HG03064 (cell line): ENCODE measurements around the gene HSPB7.
"Not testable (repeated sequence)": the region's sequence is repeated elsewhere in the genome, so short reads cannot be mapped to it uniquely, and the experiment has no call there.

Experiments
- ATAC-seq: cut with Tn5 transposase; IDR thresholded peaks from one replicate; pipeline ENCODE4 v1.9.1; 2021; ENCODE audit warnings: low read depth; ENCODE audit not compliant: unreplicated experiment

Gene HSPB7

DNA sequence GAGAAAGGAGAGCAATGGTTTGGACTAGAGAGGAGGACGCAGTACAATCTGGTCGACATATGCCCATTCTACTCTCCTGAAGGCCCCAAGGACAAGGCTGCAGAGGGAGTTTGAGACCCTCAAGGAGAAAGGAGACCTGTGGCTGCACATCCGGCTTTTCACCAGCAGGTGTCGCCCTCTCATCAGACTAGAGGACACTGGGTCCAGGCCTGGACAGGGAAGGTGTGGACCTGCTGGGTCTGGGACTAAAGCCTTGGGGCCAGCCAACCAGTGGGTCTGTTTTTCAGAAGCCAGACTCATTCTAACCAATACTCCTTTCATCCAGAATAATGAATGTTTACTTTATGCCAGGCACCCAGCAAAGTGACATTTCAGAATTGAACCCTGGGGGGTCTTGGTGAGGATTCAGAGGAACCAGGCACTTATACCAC is 8.8 kb downstream of the HSPB7 start:
- ATAC-seq: no peak

DNA sequence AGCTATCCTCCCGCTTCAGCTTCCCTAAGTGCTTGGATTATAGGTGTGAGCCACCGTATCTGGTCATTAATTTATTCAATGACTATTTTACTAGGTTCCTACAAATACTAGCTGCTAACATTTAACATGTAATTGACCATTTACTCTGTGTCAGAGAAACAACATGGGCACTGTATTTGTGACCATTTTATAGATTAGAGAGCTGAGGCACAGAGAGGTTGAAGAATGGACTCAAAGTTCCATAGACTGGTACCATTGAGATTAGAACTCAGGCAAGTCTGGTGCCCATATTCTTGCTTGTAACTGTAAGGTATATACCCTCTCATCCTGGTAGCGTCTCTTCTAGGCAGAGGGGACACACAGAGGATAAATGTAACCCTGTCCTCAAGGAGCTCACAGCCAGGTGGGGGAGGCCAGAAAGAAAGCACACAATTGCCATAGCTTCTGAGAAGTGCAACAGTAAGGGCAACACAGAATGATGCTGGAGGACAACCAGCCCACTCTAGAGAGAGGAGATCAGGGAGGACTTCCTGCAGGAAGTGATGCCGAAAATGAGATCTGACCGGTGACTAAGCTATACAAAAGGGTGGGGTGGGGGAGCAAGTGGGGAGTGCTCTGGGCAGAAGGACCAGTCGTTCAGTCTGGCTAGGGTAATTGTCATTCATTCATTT is 10.0 kb downstream of the HSPB7 start:
- ATAC-seq: no peak

DNA sequence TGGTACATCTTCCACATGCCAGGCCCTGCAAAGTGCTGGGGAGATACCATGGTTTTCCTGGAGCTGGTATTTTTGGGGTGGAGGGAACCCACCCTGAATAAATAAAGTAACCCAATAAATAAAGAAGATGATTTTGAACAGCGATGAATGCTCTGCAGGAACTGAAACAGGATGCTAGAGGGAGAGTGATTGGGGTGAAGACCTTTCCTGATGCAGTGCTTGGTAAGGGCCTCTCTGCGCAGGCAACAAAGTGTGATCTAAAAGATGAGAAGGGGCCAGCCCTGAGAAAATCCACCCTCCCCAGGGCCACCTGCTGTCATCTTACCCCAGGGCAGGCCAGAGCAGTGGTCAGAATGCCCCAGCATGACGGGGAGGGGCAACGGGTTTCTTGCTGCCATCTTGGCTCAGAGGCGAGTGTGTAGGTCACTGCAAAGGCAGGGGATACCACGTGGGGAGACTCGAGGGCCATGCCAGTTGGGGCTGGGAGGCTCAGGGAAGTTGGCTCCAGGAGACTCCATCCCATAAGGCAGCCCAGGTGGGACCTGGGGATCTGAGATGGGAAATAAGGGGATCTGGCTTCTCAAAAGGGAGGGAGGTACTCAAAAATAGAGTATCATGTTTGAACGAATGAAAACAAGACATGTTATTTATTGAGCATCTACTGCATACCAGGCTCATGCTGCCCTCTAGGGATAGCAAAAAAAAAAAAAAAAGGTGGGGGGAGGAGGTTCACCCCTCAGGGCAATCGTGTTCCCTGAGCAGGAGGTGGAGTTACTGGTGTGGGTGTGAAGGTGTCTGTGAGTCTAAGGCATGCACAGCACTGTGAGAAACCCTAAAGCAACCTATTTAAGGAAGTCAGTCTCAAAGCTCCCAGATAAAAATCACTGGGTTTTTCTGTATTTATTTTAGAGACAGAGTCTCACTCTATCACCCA is 11.0 kb downstream of the HSPB7 start:
- no peak for ATAC-seq

DNA sequence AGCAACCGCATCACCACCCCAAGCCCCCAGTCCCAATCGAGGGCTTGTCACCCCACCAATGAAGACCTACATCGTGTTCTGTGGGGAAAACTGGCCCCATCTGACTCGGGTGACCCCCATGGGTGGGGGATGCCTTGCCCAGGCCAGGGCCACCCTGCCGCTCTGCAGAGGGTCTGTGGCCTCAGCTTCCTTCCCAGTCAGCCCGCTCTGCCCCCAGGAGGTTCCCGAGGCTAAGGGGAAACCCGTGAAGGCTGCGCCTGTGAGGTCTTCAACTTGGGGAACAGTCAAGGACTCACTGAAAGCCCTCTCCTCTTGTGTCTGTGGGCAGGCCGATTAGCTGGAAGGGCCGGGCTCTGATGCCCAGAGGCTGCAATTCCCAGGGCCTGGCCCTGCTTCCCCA is 11.8 kb downstream of the HSPB7 start:
- ATAC-seq: no peak

DNA sequence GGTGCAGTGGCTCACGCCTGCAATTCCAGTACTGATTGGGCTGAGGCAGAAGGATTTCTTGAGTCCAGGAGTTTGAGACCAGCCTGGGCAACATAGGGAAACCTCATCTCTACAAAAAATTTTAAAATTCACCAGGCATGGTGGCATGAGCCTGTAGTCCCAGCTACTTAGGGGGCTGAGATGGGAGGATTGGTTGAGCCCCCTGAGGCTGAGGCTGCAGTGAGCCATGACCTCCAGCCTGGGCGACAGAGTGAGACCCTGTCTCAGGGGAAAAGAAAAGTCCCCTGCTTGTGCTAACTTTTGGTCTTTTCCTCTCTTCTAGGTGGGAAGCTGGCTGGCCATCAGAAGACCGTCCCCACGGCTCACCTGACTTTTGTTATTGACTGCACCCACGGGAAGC is 12.2 kb downstream of the HSPB7 start:
- no peak for ATAC-seq

DNA sequence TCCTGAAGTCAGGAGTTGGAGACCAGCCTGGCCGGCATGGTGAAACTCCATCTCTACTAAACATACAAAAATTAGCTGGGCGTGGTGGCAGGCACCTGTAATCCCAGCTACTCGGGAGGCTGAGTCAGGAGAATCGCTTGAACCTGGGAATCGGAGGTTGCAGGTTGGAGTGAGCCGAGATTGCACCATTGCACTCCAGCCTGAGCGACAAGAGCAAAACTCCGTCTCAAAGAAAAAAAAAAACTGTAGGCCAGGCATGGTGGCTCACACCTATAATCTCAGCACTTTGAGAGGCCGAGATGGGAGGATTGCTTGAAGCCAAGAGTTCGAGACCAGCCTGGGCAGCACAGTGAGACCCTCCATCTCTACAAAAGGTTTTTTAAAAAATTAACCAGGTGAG is 16.6 kb downstream of the HSPB7 start:
- not testable (repeated sequence) for ATAC-seq

DNA sequence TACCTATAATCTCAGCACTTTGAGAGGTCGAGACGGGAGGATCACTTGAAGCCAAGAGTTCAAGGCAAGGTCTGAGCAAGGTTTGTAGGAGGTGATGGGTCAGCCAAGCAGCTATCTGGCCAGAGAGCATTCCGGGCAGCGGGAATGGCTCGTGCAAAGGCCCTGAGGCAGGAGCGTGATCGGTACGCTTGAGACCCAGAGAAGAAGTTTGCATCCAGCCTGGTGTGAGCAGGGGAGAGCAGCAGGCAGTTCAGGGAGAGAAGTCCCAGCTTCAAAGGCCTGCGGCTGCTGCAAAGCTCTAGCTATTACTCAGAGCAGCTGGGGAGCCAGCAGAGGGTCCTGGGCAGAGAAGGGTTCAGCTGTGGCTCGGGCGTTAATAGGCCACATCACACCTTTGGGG is 18.9 kb downstream of the HSPB7 start:
- no peak for ATAC-seq

DNA sequence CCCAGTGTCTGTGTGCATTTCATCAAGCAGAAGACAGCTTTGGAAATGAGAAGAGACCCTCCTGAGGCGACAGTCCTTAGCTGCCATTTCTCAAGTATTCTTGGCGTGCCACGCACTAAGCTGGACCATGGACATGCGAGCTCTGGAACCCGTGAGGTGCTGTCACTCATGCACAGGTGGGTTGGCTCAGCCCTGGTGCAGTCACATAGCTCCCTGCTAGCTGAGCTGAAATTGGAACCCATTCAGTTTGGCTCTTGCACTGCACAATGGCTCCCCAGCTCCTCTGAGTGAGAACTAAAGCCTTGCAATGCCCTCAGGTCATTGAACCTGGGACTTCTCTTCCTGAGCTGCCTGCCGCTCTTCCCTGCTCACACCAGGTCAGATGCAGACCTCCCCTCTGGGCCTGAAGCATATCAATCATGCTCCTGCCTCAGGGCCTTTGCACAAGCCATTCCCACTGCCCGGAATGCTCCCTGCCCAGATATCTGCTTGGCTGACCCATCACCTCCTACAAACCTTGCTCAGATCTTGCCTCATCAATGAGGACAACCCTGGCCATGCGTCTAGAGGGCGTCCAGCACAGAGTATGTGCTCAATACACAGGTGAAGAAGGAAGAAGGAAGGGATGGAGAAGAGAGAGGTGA is 20.1 kb downstream of the HSPB7 start:
- ATAC-seq: no peak

DNA sequence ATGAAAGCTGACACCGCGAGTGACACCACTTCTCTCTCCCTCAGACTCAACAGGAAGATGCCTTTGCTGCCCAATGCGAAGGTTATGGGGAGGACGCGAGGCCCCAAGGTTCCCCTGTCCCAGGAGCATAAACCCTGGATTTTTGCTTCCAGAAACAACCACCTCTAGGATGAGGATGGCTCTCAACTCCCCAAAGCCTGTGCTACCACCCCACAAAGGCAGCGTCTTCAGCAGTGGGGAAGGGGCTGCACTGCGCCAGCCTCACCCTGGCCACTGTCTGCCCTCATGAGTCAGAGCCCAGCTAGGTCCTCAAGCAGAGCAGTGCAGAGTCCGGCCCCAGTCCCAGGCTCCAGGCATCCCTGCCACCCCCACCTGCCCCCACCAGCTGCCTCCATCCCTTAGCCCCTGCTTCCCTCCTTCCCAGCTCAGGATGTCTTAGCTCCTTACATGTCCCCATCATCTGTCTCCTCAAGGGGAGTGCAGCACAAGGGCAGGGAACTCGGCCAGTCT is 20.7 kb downstream of the HSPB7 start:
- ATAC-seq: no peak

DNA sequence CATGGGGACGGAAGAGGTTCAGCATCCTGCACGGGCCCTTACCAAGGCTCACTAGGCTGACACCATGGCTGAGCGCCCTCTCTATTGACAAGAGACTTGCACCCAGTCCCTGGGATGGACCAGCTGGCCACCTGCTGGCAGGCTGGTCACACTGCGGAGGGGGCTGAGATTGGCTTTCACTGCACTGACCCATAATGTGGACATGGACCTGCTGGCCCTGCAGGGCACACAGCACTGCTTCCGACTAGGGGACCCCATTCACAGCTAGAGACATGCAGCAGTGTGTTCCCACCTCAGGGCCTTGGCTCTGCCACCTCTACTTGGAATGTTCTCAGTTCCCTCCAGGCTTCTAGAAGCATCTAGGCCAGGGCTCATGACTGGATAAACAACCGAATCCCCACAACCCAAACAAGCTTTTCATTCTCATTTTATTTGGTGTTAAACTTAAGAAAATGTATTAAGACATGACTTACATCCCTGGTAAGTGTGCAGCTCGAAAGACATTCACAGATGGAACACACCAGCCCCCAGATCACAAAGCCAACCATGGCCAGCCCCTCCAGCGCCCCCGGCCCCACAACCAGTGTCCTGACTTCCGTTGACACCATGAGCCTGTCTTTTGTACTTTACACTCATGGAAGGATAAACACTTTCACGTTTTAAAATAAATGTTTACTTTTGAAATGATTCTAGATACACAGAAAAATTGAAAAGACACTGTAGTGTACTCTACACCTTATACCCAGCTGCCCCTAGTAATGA is 23.1 kb downstream of the HSPB7 start:
- no peak for ATAC-seq

DNA sequence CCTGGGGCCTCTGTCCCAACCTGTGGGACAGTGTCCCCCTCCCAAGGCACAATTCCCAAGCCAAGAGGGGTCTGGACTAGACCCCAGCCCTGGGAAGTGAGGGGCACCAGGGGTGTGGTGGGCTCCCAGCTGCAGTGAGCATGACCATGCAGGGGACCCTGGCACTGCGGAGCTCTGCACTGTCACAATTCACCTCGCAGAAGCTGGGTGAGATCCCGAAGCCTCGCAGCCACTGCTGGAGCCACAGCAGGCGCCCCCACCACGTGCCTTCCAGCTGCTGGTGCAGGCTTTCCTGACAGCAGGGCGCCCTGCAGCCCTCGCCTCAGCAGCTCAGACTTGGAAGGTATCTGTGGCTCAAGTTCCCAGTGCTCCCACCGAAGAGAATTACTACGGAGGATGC is 23.8 kb downstream of the HSPB7 start:
- no peak for ATAC-seq

DNA sequence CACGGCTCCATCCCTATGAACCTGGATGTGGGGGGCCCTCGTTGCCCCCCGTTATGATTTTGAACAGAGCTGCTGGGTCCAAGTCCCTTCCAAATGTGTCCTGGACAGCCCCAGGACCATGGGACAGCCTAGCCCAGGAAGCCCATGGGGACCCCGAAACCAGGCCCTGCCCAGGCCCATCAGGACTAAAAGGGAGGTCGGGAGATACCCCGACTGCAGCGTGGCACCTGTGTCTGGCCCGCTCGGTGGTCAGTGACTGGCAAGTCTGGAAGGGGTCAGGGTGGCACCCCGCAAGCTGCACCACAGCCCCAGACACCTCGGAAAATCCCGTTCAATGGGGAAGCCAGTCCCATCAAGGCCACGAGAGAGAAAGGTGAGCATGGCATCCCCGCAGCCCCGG is 24.2 kb downstream of the HSPB7 start:
- ATAC-seq: no peak

DNA sequence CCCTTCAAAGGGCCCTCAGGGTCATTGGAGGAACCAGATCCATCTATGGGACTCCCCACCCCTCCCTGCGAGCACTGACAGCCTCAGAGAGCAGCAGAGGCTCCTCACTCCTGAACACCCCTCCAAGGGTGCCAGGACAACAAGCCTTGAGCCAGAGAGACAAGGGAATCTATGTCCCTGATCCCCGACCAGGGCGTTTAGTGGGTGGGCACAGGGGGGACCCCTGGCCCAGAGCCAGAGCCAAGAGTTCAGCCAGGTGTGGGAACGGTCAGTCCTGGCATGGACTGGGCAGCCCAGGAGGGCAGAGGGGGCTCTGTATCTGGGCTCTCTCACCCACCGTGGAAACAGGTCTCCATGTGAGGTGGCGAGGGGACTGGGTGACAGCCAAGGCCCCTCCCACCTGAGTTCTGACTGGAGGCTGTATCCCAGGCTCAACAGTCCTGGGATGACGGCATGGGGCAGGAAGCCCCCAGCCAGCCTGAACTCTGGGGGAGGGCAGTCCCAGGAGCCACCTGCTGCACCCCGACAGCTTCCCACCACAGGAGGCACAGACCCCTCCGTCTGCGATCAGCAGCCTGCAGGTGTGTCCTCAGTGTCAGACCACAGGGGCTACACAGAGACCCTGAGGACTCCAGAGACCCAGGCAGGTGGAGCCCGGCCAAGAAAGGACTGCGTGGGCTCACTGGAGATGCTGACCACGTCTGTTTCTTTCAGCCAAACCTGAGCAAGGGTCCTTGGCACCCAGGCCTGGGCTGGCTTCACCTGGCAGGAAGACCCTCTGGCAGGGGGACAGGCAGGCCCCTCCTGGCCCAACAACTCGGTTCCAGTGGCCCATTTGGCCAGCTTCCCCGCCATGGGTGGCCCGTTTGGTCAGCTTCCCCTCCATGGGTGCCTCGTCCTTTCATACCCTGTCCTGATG is 25.0 kb downstream of the HSPB7 start:
- ATAC-seq: no peak

DNA sequence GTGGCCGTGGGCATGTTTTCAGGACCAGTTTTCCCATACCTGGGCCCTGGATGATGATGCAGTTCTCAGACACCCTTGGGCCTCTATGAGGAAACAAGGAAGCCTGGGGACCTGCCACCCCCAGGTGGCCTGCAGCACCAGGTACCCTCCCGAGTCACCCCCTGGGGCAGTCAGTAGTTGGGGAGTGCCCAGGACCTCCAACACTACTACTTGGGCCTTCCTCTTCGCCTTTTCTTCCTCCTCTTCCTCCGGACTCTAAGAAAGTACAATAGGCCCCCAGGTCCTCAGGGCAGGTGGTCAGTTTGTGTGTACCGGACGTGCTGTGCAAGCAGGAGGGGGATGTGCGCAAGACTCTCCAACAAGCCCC is 25.7 kb downstream of the HSPB7 start:
- ATAC-seq: no peak

DNA sequence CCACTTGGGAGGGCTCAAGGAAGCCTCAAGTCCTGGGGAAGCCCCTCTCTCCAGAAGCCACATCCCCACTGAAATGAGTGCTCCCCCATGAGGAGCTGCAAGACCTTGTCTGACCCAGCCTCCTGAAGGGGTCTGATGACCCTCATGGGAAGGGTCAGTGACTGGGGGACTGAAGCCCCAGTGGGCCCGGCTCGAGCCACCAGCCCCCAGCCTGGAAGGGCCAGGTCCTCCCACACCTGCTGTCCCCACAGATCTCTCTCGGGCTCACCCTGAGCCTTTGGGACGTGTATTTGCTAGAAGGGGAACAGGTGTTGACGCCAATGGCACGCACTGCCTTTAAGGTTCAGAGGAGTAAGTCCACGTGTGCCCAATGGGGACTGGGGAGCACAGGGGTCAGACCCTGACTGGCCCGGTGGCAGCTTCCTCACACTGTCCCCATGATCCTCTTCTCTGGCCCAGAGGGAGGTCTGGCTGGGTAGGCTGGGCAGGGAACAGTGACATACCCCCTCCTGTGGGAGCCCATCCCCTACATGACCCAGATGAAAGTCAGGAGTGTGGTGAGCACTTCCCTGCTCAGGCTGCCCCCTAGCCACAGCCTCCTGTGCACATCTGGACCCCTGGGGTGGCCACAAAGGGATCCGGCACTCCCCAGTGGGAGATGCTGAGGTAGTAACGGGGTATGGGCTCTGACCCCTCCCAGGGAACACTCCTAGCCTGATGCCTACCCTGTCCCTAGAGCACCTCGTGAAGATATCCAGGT is 26.2 kb downstream of the HSPB7 start:
- ATAC-seq: no peak

DNA sequence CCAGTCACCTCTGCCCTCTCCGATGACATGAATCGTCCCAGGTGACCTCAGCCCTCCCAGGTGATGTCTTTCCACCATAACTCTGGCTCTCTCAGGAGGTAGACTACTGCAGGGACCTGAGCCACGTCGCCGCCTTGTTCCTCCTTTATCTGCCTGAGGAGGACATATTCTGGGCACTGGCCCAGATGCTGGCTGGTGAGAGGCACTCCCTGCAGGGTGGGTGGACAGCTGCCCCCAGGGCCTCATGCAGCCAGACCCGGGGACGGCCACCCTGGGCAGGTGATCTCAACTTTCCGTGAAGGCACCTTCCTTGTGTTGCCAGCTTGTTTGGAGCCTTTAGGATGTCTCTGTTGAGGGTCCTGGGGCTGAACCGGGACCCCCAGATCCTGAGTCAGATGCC is 28.1 kb downstream of the HSPB7 start:
- no peak for ATAC-seq

DNA sequence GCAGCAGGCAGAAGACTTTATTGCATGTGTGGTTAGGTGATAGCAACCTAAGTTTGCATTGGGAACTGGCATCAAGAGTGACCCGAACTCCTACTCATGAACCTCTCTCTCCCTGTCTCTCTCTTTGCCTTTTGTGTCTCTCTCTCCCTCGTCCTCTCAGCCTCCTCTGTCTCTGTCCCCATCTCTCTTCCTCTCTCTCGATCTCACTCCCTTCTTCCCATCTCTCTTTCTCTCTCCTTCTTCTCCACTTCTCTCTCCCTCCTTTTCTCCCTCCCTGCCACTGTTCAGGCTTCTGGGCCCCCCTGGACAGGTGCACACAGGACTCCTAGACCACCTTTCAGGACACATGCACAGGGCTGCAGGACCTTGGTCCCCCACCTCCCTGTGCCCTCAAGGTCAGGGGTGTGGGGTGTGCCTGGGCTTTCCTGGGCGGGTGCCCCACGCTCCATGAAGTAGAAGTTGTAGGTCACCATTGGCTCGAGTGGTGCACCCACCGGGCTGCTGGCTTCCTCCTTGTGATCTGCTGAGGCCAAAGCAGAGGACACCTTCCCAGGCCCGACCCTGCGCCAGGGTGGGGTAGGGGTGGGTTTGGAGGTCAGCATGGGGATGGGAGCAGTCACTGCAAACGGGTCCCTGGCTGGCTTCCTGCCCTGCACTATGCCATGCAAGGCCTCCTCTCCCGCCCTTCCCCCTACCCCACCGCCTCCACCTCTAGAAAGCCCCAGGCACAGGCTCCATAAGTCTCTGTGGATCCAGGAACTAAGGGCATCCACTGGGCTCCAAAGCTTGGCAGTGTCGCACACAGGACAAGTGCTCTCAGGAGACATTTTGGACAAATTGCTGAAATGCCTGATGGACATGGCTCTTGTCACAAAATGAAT is 28.7 kb downstream of the HSPB7 start:
- no peak for ATAC-seq
